ENCODE data around the gene PDE11A. TPM values are rescaled to one million over a fixed set of nuclear protein-coding genes. Genes with fewer than 3 reads are reported as not detected.
A peak's percentile ranks its signal among the peaks of the same experiment; 100 is the strongest.

PDE11A gene
- total RNA-seq, 6 experiments from 2014 or later: 1.2 to 3.1 (median 1.4) TPM

DNA sequence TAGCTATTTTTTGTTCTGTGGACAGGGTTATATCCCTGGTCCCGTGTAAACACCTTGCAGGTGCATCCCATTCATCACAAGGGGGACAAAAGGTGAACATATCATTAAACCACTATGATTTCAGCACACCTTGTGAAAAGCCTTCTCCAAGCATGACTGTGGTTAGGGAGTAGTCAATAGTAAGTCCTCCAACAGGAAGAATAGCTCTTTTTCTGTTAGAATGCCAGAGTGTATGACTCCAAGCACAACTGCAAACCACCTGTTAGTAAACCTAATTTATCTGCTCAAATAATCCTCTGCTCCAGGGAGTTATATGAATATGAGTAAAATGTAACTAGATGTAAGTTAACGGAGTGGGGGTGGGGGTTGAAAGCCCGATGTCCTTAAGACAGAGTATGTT lies 439.5 kb downstream of the PDE11A start:
- no peaks in the 10 kb centered on the region for H3K4me1 Mint-ChIP-seq (ENCODE audit: low read depth)
- H3K27ac Mint-ChIP-seq: no peak overlapping the region
- no peak overlapping the region for H3K4me3 Mint-ChIP-seq
- H3K36me3 Mint-ChIP-seq (ENCODE audit: low read depth): no peaks in the 10 kb centered on the region
- H3K9me3 Mint-ChIP-seq: no peaks in the 10 kb centered on the region
- no peaks in the 10 kb centered on the region; the same call in none of the 2 replicates for H3K27me3 Mint-ChIP-seq (ENCODE audit: insufficient read depth)
- DNase-seq: no peak
- TF ChIP-seq, protein P1, sequence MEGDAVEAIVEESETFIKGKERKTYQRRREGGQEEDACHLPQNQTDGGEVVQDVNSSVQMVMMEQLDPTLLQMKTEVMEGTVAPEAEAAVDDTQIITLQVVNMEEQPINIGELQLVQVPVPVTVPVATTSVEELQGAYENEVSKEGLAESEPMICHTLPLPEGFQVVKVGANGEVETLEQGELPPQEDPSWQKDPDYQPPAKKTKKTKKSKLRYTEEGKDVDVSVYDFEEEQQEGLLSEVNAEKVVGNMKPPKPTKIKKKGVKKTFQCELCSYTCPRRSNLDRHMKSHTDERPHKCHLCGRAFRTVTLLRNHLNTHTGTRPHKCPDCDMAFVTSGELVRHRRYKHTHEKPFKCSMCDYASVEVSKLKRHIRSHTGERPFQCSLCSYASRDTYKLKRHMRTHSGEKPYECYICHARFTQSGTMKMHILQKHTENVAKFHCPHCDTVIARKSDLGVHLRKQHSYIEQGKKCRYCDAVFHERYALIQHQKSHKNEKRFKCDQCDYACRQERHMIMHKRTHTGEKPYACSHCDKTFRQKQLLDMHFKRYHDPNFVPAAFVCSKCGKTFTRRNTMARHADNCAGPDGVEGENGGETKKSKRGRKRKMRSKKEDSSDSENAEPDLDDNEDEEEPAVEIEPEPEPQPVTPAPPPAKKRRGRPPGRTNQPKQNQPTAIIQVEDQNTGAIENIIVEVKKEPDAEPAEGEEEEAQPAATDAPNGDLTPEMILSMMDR (IDR thresholded peaks at IDR 0.05): no peak

DNA sequence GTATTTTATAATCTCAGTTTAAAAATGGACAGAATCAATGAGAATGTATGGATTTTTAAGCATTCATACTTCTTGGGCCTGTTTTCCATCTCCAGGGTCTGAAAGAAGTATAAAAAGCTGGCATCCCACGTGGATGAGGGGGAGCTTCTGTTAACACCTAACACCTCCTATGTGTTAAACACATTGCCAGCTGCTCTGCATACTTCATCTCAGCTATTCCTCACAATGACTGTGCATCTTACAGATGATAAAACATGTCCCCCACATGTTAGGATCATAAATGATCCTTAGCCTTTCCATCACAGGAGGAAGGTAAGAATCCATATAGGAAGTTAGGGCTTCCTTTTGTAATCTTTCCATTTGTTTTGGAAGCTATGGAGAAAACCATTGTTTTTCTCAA lies 440.9 kb downstream of the PDE11A start:
- DNase-seq: no peak
- Mint-ChIP-seq H3K27ac (no peak overlapping the region), H3K36me3 (ENCODE audit: low read depth) (no peaks in the 10 kb centered on the region), H3K4me3 (no peak overlapping the region), H3K27me3 (ENCODE audit: insufficient read depth) (no peaks in the 10 kb centered on the region; the same call in 1 of the 2 replicates), H3K9me3 (no peaks in the 10 kb centered on the region), H3K4me1 (ENCODE audit: low read depth) (peaks cover 1% of the 10 kb centered on the region)
- TF ChIP-seq, protein P1 (IDR thresholded peaks at IDR 0.05): no peak

DNA sequence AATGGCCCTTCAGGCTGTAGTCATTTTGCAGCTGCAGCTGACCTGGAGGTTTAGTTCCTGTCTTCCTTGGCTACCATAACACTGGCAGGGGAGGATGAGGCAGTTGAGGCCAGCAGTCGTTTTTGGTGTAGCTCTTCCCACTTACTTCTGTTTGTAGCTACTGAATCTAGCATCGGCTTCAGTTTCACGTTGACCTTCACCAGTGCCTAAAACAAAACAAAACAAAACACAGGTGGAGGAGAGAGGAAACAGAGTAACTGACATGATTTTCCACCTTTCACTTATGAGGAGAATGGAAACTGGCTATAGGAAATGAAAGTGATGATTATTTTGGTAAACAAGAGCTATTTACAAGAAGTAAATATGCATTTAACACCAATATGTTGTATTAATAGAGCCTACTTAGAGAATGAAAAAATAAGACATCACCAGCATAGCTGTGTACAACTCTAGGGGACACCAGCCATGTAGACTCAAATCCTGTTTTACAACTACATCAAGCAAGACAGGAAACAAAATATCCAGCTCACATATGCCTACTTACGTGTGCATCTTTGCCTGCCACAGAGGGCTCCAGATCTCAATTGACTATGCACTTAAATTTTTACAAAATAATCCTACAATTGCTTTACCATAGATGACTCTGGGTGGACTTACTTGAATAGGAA lies 443.1 kb downstream of the PDE11A start:
- no peak for DNase-seq
- Mint-ChIP-seq H3K4me1 (ENCODE audit: low read depth) (peaks cover 18% of the 10 kb centered on the region), H3K4me3 (no peak overlapping the region), H3K9me3 (no peaks in the 10 kb centered on the region), H3K36me3 (ENCODE audit: low read depth) (no peaks in the 10 kb centered on the region), H3K27ac (no peak overlapping the region), H3K27me3 (ENCODE audit: insufficient read depth) (no peaks in the 10 kb centered on the region; the same call in 1 of the 2 replicates)
- TF ChIP-seq, protein P1 (IDR thresholded peaks at IDR 0.05): no peak

DNA sequence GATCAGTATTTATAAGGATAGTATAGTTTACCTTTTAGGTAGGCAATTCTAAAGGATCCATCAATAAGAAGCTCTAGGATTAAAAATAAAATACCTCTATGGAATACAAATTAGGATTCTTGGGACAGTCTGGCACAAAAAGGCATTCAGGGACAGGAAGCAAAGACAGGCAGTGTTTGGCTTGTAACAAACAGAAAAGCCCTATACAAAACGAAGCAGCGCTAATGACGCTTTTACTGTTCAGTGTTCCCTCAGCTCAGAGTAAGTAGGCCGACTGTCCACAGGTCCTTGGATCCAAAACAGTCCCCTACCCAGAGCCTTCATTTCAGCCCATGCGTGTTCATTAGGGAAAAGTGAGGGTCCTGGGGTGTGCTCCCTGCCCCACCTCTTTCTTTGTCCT lies 443.7 kb downstream of the PDE11A start:
- TF ChIP-seq, protein P1 (IDR thresholded peaks at IDR 0.05): no peak
- Mint-ChIP-seq H3K4me3 (no peak overlapping the region), H3K4me1 (ENCODE audit: low read depth) (peaks cover 18% of the 10 kb centered on the region), H3K27me3 (ENCODE audit: insufficient read depth) (no peaks in the 10 kb centered on the region; the same call in 1 of the 2 replicates), H3K27ac (no peak overlapping the region), H3K36me3 (ENCODE audit: low read depth) (no peaks in the 10 kb centered on the region), H3K9me3 (no peaks in the 10 kb centered on the region)
- DNase-seq: no peak

DNA sequence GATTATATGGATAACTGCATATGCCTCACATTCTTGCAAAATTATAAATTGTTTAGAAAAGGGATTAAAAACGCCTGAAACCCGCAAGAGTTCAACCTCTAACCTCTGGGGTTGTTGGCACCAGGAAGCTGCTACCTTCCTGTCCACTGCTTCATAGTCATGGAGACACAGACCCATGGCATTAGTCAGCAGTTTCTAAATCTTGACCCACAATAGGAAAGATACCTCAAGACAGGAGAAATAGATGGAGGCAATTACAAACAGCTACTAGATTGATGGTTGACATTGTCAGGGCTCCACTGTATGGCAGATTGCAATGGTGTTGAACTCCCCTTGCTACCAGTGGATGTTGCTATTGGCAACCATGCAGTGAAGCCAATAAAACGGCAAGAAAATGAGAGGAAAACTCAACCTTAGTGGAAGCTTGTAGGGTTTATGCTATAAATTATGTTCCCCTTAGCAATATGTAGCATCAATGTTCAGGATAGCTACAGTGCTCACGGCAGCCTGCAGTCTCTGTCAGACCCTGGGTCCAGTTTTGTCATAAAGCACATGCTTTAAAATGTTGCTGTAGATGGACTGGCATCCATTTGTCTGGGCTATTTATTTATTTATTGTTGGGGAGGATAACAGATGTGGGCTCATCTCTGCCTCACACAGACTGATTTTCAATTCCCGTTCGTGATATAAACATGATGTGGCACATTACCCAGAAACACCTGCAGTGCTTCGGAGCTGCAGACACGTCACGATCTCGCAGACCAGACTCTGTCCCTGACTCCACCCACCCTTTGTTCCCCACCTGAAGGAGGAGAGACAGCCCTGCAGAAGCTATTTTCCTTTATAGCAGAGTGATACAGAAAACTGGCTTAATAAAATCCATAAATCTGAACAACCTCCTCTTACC lies 446.6 kb downstream of the PDE11A start:
- H3K36me3 Mint-ChIP-seq (ENCODE audit: low read depth): no peaks in the 10 kb centered on the region
- H3K27ac Mint-ChIP-seq: no peak overlapping the region; the same call in 1 of the 2 replicates
- peaks cover 18% of the 10 kb centered on the region for H3K4me1 Mint-ChIP-seq (ENCODE audit: low read depth)

More for the DNA sequence above, 446.6 kb downstream of the PDE11A start:
- no peaks in the 10 kb centered on the region for H3K9me3 Mint-ChIP-seq
- no peaks in the 10 kb centered on the region; the same call in 1 of the 2 replicates for H3K27me3 Mint-ChIP-seq (ENCODE audit: insufficient read depth)
- DNase-seq: no peak
- H3K4me3 Mint-ChIP-seq: peak overlapping the region; percentile 22; the same call in 1 of the 2 replicates
- TF ChIP-seq, protein P1 (IDR thresholded peaks at IDR 0.05): no peak

All from HFFc6 (cell line).